Panc1 (cell line): ENCODE data around the gene ELOVL1. TPM values are rescaled to one million over a fixed set of nuclear protein-coding genes. Genes with fewer than 3 reads are reported as not detected.
A peak's percentile ranks its signal among the peaks of the same experiment; 100 is the strongest.

Source experiments
- ATAC-seq: fragments of 200-7000 bp; cut with Tn5 transposase; 2 replicates; pipeline ENCODE4 v1.9.1; 2020; ENCODE audit warnings: mild to moderate bottlenecking, moderate library complexity
- BruUV-seq: library from RNA; stranded (reverse); fragments of 400-500 nt; replicated peaks from 2 replicates; lab custom pipeline; 2021; lab: Mats Ljungman, UMichigan
- CTCF ChIA-PET: fragments of 300-600 bp; sonication (Branson Sonifier 250); formaldehyde crosslinking; loops from one replicate; lab custom pipeline; 2022; ENCODE audit warnings: antibody characterized with exemption; lab: Charles Lee
- POLR2A ChIA-PET: fragments of 300-600 bp; sonication (Branson Sonifier 250); formaldehyde crosslinking; loops from one replicate; lab custom pipeline; 2022; ENCODE audit warnings: antibody characterized with exemption; lab: Charles Lee
- DNase-seq: peaks from one replicate; pipeline ENCODE4 v3.0.0-alpha.2; 2010; ENCODE audit warnings: low read depth, low spot score
- H3K27ac ChIP-seq: 2 replicates; pipeline ENCODE4 v1.5.1; 2011; ENCODE audit warnings: mild to moderate bottlenecking, low read length, inconsistent platforms
- H3K27me3 ChIP-seq: fragments of 200-500 bp; sonication (Bioruptor generic); 2 replicates; pipeline ENCODE4 v1.6.0; 2014; ENCODE audit warnings: low read length, inconsistent platforms; ENCODE audit not compliant: control insufficient read depth, insufficient read depth
- H3K36me3 ChIP-seq: fragments of 200-500 bp; sonication (Bioruptor generic); 2 replicates; pipeline ENCODE4 v1.5.1; 2014; ENCODE audit warnings: inconsistent platforms, mild to moderate bottlenecking, low read length, moderate library complexity; ENCODE audit not compliant: control insufficient read depth, insufficient read depth
- H3K4me1 ChIP-seq: 2 replicates; pipeline ENCODE4 v1.5.1; 2011; ENCODE audit warnings: inconsistent platforms, mild to moderate bottlenecking, low read length, moderate library complexity; ENCODE audit not compliant: control insufficient read depth, insufficient read depth
- H3K4me3 ChIP-seq, 2 experiments: 2 replicates each; pipeline ENCODE4 v1.5.1; 2011 to 2012; ENCODE audit warnings: low read depth in 2 of 2, low read length in 2 of 2, mild to moderate bottlenecking in 2 of 2, inconsistent platforms in 1 of 2, moderate library complexity in 1 of 2
- H3K9me3 ChIP-seq: fragments of 200-500 bp; sonication (Bioruptor generic); 2 replicates; pipeline ENCODE4 v1.5.1; 2014; ENCODE audit warnings: low read depth, mild to moderate bottlenecking, inconsistent platforms, low read length, moderate library complexity; ENCODE audit not compliant: control insufficient read depth, insufficient read depth
- POLR2AphosphoS5 ChIP-seq: IDR thresholded peaks from 2 replicates; pipeline ENCODE4 v1.6.1; 2012; ENCODE audit warnings: mild to moderate bottlenecking, low read depth, low read length, moderate library complexity
- SIN3A ChIP-seq: IDR thresholded peaks from 2 replicates; pipeline ENCODE4 v1.6.1; 2012; ENCODE audit warnings: low read depth, mild to moderate bottlenecking, low read length, moderate library complexity, borderline replicate concordance; ENCODE audit not compliant: insufficient read depth
- TCF7L2 ChIP-seq: IDR thresholded peaks from 2 replicates; pipeline ENCODE4 v1.6.1; 2011; ENCODE audit warnings: mild to moderate bottlenecking, low read depth, low read length, inconsistent platforms
- in situ Hi-C: cut with HindIII; loops from 2 replicates; pipeline ENCODE4 v1.10.0; 2016; ENCODE audit warnings: low sequenced_read_pairs, low pct_unique_long_range_greater_than_20kb
- intact Hi-C: fragments of 100-400 bp; cut with micrococcal nuclease; formaldehyde crosslinking; loops from one replicate; pipeline ENCODE4 v1.10.0; 2022; ENCODE audit not compliant: unreplicated experiment
- total RNA-seq: library from RNA; stranded (reverse); gene quantifications from one replicate; pipeline ENCODE4 v1.2.1, GENCODE V29; 2021; ENCODE audit not compliant: unreplicated experiment
- TF ChIP-seq, protein P1 (sequence below), 2 experiments: IDR thresholded peaks; 2 replicates each; pipeline ENCODE4 v1.6.1; 2011 to 2012; ENCODE audit warnings: low read depth in 2 of 2, control low read depth in 1 of 2, low read length in 1 of 2, mild to moderate bottlenecking in 1 of 2, moderate library complexity in 1 of 2; ENCODE audit not compliant: insufficient read depth in 1 of 2
- TF ChIP-seq, protein P2 (sequence below): fragments of 450-650 bp; IDR thresholded peaks from 2 replicates; pipeline ENCODE4 v1.5.1; 2017; ENCODE audit warnings: mild to moderate bottlenecking

ELOVL1 gene
- total RNA-seq, 1 experiment from 2014 or later: 105 TPM

DNA sequence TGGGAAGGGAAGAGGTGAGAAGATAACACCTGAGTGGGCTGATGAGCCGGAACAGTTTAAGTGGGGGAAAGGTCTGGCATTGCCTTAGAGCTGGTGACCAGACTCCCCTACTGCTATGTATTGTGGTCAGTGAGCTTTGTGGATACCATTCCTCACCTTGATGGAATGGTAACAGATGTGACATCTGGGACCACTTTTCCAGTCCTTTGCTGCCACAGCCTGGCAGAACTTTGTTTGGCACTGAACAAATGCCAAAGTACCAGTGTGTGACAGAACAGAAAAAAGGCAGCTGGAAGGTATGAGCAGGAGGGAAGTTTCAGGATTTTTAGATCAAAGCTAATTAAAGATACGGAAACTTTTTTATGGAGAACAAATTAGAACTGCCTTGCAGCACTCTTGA is 15.6 kb upstream of the ELOVL1 start:
- POLR2A ChIA-PET: no interaction called here
- intact Hi-C loops (no loop called here), in situ Hi-C loops (no loop called here)

GRCh38 chr1:43382027-43382779 is 14.4 kb upstream of the ELOVL1 start:
- Histone ChIP-seq H3K4me1 (no peaks in the 10 kb centered on the region), H3K36me3 (peaks cover 25% of the 10 kb centered on the region), H3K27me3 (no peaks in the 10 kb centered on the region), H3K27ac (no peak overlapping the region), H3K4me3 (no peak overlapping the region), H3K9me3 (no peaks in the 10 kb centered on the region)
- CTCF ChIA-PET: interaction anchor here (0.8 kb wide), 1 partner anchor 223 kb away, joined by 4 read pairs; no protein-coding TSS in a partner anchor
- no peak for ATAC-seq
- BruUV-seq: no TSS peak
- POLR2A ChIA-PET: interaction anchor here (0.5 kb wide), 2 partner anchors 118 to 210 kb away, joined by 5 to 9 read pairs; partner anchors contain the start of genes CFAP57 and EBNA1BP2
- TF ChIP-seq POLR2AphosphoS5 (0 out of 2 replicates have a peak, but pooled peaks have one; percentile 14), TCF7L2 (no peak), SIN3A (no peak)
- TF ChIP-seq, protein P1, sequence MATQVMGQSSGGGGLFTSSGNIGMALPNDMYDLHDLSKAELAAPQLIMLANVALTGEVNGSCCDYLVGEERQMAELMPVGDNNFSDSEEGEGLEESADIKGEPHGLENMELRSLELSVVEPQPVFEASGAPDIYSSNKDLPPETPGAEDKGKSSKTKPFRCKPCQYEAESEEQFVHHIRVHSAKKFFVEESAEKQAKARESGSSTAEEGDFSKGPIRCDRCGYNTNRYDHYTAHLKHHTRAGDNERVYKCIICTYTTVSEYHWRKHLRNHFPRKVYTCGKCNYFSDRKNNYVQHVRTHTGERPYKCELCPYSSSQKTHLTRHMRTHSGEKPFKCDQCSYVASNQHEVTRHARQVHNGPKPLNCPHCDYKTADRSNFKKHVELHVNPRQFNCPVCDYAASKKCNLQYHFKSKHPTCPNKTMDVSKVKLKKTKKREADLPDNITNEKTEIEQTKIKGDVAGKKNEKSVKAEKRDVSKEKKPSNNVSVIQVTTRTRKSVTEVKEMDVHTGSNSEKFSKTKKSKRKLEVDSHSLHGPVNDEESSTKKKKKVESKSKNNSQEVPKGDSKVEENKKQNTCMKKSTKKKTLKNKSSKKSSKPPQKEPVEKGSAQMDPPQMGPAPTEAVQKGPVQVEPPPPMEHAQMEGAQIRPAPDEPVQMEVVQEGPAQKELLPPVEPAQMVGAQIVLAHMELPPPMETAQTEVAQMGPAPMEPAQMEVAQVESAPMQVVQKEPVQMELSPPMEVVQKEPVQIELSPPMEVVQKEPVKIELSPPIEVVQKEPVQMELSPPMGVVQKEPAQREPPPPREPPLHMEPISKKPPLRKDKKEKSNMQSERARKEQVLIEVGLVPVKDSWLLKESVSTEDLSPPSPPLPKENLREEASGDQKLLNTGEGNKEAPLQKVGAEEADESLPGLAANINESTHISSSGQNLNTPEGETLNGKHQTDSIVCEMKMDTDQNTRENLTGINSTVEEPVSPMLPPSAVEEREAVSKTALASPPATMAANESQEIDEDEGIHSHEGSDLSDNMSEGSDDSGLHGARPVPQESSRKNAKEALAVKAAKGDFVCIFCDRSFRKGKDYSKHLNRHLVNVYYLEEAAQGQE (IDR thresholded peaks at IDR 0.05; ENCODE audit: insufficient read depth in 1 of 2, low read depth in 2 of 2, low read length in 1 of 2): no peak
- TF ChIP-seq, protein P2, sequence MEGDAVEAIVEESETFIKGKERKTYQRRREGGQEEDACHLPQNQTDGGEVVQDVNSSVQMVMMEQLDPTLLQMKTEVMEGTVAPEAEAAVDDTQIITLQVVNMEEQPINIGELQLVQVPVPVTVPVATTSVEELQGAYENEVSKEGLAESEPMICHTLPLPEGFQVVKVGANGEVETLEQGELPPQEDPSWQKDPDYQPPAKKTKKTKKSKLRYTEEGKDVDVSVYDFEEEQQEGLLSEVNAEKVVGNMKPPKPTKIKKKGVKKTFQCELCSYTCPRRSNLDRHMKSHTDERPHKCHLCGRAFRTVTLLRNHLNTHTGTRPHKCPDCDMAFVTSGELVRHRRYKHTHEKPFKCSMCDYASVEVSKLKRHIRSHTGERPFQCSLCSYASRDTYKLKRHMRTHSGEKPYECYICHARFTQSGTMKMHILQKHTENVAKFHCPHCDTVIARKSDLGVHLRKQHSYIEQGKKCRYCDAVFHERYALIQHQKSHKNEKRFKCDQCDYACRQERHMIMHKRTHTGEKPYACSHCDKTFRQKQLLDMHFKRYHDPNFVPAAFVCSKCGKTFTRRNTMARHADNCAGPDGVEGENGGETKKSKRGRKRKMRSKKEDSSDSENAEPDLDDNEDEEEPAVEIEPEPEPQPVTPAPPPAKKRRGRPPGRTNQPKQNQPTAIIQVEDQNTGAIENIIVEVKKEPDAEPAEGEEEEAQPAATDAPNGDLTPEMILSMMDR: no peak
- no peak for DNase-seq
- intact Hi-C loops (no loop called here), in situ Hi-C loops (no loop called here)

More for the DNA sequence above, 15.6 kb upstream of the ELOVL1 start:
- Histone ChIP-seq H3K4me3 (no peak overlapping the region), H3K36me3 (peaks cover 28% of the 10 kb centered on the region), H3K4me1 (peaks cover 6% of the 10 kb centered on the region), H3K9me3 (no peaks in the 10 kb centered on the region), H3K27me3 (no peaks in the 10 kb centered on the region), H3K27ac (no peak overlapping the region)
- DNase-seq (no peak), ATAC-seq (0 out of 2 replicates have a peak, but pooled peaks have one; percentile 55)
- no TSS peak for BruUV-seq
- CTCF ChIA-PET: no interaction called here
- TF ChIP-seq, protein P2: peak; percentile 21
- no peak for TF ChIP-seq TCF7L2
- TF ChIP-seq POLR2AphosphoS5: no peak
- no peak for TF ChIP-seq SIN3A
- TF ChIP-seq, protein P1 (IDR thresholded peaks at IDR 0.05; ENCODE audit: insufficient read depth in 1 of 2, low read depth in 2 of 2, low read length in 1 of 2): no peak
